GM19455 (cell line): ENCODE data around the gene ERC2.

ENCODE experiments used
- ATAC-seq: cut with Tn5 transposase; IDR thresholded peaks from one replicate; pipeline ENCODE4 v1.9.1; 2021; ENCODE audit not compliant: unreplicated experiment

ERC2 gene

DNA sequence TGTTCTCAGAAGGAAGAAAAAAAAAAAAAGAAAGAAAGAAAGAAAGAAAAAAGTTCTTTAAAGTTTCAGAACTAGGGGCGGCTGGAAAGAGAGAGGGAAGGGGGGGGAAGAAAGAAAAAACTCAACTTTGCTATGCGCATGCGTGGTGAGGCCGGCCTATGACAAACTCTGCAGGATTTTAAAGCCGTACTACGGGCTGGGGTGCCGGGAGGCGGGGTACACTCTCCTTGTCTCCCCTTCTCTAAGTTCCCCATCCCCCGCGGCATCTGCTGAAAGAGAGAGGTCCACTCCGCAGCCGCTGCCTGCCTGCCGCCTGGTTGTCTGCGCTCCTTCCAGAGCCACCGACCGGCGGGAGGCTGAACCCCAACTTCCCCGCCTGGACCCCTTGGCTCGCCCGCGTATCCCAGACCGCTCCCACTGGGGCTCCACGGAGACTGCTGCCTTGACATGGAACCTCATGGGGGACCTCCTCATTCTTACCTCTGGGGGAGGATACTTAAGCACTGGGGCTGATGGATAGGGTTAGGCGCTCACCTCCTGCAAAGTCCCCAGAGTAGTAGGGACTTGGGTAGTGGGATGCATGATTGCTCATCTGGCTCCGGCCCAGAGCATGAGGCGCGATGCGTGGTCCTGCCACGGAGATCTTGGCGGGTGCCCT, 979.7 kb downstream of the ERC2 start:
- ATAC-seq: no peak

DNA sequence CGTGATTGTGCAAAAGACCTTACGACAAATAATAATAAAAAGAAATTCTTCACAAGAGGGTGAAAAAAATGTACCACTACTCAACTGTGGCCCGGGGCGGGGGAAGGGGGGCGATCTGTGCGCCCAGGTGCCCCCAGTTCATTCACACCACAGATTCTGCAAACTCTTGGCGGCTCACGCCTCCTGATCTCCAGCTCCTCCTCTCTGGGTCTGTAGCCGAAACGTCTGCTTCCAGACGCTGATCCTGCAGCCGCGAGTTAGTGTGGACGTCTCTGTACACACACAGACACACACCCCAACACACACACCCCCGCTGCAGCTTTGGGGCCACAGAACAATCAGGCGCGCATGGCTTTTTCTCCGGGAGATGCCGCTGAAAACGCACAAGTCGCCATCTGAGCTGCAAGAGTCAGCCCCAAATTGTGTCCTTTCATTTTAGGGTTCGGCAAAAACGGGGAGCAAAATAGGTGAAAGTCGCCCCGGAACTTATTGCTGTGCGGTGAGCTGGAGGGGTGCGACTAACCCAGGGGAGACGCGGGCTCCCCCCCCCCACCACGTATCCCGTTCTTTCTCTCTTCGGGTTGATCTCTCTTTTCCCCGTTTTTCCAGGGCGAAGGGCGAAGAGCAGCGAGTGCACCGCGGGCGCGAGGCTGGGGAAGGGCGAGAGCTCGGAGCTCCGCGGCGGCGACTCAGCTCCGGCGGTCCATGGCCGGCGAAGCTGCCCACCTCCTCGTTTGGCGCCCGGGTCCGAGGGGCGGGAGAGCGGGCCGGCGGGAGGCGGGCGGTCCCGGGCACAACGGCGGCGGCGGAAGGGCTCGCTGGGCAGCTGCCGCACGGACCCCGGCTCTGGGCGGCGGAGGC, 980.7 kb downstream of the ERC2 start:
- ATAC-seq: no peak

- ATAC-seq: no peak
Observed at GRCh38 chr3:55486857-55487380, 981.3 kb downstream of the ERC2 start, which contains the start of gene WNT5A. Gene WNT5A (minus strand): TSS chr3:55487306. CDS start chr3:55486985, 321 bp downstream.

- ATAC-seq: no peak
Observed at GRCh38 chr3:55486101-55486856, 982.0 kb downstream of the ERC2 start.

- ATAC-seq: peak; percentile 66
Observed at GRCh38 chr3:55484801-55485791, 983.2 kb downstream of the ERC2 start.

DNA sequence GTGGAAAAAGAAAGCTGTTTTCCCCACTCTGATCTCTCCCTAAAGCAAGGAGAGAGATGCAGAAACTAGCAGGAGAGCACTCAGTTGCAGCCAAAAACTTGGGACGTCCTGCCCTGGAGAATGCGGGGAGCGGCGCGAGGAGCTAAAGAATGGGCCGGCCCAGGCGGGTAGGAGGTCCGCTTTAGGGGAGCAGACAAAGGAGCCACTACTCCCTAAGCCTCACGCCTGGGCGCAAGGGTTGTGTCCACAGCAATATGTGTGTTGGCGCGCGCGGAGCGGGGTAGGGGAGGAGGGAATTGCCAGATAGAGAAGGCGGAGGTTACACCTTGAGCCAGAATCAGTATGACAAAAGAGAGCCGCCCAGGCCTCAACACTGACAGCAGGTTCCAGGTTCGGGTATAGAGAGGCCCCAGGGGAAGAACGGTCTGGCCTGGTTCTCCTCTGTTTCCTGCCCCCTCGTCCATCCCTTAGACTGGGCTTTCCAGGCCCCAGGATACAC, 984.0 kb downstream of the ERC2 start:
- no peak for ATAC-seq

GRCh38 chr3:55483196-55484095, 984.8 kb downstream of the ERC2 start:
- no peak for ATAC-seq

DNA sequence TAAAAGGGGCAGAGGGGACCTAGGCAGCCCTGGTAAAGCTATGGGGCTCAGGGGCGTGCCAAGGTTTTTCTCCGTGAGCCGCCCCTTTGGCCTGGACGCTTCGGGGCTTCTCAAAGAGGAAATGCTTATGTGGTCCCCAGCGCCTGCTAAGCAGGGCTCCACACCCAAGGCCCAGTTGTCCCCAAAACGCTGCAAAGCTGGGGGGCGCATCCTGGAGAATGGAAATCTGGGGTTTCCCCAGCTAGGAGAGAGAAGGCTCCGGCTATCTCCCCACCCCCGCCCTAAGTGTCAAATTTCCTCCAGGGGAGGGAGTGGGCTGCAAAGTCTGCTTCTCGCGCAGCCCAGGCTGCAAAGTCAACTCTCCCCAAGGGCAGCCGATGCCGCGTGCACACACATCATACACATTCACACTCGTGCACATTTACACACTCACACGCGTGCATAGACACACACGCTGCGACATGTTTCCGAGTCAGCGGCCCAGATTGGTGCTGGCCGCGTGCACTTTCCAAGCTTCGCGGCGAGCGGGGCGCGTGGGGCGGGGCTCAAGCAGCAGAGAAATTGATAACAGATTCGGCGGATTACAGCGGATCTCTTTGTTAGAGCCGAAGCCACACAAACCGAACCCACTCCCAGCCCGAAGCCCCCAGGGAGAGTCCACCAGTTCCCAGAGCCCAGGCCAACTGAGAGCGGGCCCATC, 985.6 kb downstream of the ERC2 start:
- no peak for ATAC-seq

- no peak for ATAC-seq
Observed at GRCh38 chr3:55481744-55482495, 986.3 kb downstream of the ERC2 start.

- no peak for ATAC-seq
Observed at GRCh38 chr3:55480911-55481743, 987.1 kb downstream of the ERC2 start.

- no peak for ATAC-seq
Observed at GRCh38 chr3:55477306-55478303, 990.7 kb downstream of the ERC2 start.

DNA sequence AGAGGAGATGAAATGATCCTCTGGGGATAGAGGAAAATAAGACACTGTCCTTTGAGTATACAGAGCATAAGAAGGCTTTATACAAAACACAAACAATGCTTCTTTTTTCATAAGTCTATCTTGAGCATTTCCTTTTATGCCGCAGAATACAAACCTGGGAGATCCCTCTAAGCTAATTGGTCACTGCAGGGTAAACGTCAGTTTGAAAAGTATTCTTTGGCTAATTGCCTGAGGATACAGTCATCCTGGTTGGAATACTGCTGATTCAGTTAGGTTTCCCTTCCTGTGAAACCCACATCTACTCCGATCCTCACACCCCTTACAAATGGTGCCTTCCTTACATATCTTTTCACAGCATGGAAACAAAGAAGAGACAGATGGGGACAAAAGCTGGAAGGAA, 991.8 kb downstream of the ERC2 start:
- ATAC-seq: no peak

GRCh38 chr3:55474213-55474632, 994.0 kb downstream of the ERC2 start:
- ATAC-seq: no peak

DNA sequence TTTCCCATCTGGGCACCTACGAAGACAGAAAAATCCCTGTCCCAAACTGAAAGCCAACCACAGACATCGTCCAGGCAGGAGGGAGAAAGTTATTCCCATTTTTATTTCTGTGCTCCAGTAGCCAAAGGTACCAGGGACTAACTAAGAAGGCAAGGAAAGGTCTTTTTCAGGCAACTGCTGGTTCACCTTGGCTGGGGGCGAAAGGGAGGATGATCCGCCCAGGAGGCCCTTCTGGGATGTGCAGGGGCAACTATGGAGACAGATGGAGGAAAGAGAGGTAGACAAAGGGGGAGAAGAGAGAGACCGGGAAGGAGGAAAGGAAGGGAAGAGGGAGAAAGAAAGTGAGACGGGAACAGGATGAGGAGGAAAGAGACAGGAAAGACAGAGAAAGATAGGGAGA, 994.5 kb downstream of the ERC2 start:
- ATAC-seq: no peak

DNA sequence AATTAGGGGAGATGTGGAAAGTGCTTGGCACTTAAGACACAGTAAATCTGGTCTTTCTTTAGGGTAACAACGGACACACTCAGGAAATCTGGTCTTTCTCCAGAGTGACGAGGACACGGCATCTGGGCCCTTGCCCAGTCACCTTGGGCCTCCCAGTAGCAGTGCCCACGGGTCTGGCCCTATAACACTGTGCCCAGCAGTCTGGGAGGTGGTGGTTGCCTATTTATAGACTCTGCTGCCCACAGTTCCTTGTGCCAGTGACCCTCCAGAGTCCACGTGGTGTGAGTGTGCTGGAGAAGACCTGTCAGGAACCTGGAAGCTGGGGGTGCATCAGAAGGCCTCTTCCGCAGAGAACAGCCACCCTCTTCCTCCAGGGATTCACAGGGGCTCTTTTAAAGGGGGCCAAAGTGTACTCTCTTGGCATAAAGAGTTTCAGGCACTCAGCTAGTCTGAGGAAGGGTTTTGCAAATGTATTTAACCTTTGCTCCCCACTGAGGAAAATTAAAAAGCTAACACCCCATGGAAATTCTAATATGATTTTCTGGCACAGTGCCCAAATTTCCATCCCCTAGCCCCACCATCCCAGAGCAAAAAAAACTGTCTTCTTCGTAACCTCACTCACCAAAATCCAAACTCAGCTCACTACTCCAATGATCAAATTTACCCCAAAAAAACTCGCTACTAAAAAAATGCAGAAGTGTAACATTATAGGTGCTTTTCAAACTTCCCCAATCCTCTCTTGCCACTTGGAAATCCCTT, 996.6 kb downstream of the ERC2 start:
- ATAC-seq: no peak
